ENCODE data around the gene SLC37A1.

DNA sequence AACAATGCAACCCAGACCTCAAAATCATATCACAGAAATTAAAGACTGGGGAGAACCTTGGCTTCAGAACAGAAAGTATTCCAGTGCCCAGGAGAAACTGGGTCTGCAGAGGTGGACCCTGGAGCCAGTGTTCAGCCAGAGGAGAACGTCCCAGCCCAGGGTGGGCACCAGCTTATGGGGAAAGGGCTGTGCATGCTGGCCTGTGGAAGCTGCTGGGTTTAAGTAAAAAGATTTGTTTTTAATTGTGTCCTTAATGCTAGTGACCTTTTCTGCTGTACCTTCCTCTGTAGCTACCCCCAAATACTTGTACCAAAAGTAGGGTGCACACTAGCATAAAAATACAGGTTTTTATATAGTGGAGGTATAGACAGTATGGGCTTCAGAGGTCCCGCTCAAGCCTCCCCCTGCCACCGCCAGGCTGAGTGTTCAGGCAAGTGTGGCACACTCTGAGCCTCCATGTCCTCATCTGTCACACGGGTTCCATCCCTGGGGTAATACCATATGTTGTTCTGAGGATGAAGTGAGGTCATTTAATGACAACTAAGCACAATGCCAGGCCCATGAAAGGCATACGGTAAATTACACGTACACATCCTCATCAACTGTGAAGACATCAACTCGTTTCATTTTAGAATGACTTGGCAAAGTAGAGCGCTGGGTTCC, 47.0 kb downstream of the SLC37A1 start:
- TF ChIP-seq, protein P1, sequence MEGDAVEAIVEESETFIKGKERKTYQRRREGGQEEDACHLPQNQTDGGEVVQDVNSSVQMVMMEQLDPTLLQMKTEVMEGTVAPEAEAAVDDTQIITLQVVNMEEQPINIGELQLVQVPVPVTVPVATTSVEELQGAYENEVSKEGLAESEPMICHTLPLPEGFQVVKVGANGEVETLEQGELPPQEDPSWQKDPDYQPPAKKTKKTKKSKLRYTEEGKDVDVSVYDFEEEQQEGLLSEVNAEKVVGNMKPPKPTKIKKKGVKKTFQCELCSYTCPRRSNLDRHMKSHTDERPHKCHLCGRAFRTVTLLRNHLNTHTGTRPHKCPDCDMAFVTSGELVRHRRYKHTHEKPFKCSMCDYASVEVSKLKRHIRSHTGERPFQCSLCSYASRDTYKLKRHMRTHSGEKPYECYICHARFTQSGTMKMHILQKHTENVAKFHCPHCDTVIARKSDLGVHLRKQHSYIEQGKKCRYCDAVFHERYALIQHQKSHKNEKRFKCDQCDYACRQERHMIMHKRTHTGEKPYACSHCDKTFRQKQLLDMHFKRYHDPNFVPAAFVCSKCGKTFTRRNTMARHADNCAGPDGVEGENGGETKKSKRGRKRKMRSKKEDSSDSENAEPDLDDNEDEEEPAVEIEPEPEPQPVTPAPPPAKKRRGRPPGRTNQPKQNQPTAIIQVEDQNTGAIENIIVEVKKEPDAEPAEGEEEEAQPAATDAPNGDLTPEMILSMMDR (IDR thresholded peaks at IDR 0.05; ENCODE audit: insufficient read depth, low read length), result no peak
- TF ChIP-seq POLR2AphosphoS5 (IDR thresholded peaks at IDR 0.05; ENCODE audit: low read depth), result no peak
- TF ChIP-seq, protein P2, sequence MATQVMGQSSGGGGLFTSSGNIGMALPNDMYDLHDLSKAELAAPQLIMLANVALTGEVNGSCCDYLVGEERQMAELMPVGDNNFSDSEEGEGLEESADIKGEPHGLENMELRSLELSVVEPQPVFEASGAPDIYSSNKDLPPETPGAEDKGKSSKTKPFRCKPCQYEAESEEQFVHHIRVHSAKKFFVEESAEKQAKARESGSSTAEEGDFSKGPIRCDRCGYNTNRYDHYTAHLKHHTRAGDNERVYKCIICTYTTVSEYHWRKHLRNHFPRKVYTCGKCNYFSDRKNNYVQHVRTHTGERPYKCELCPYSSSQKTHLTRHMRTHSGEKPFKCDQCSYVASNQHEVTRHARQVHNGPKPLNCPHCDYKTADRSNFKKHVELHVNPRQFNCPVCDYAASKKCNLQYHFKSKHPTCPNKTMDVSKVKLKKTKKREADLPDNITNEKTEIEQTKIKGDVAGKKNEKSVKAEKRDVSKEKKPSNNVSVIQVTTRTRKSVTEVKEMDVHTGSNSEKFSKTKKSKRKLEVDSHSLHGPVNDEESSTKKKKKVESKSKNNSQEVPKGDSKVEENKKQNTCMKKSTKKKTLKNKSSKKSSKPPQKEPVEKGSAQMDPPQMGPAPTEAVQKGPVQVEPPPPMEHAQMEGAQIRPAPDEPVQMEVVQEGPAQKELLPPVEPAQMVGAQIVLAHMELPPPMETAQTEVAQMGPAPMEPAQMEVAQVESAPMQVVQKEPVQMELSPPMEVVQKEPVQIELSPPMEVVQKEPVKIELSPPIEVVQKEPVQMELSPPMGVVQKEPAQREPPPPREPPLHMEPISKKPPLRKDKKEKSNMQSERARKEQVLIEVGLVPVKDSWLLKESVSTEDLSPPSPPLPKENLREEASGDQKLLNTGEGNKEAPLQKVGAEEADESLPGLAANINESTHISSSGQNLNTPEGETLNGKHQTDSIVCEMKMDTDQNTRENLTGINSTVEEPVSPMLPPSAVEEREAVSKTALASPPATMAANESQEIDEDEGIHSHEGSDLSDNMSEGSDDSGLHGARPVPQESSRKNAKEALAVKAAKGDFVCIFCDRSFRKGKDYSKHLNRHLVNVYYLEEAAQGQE (IDR thresholded peaks at IDR 0.05; ENCODE audit: insufficient replicate concordance, low read depth), result no peak
